IPS-NIHi7 (cell line): ENCODE data around the gene IL11.
"Not testable (repeated sequence)": the region's sequence is repeated elsewhere in the genome, so short reads cannot be mapped to it uniquely, and the experiment has no call there.

Source experiments
- DNase-seq: peaks from one replicate; pipeline ENCODE4 v3.0.0; 2012; ENCODE audit warnings: mixed read lengths; ENCODE audit errors: extremely low spot score

The IL11 gene

GRCh38 chr19:55352040-55352439 is 18.2 kb downstream of the IL11 start:
- DNase-seq, result no peak

GRCh38 chr19:55350620-55351315 is 19.5 kb downstream of the IL11 start:
- DNase-seq, result no peak

- DNase-seq, result no peak
These were observed 21.8 kb downstream of the IL11 start for GRCh38 chr19:55348317-55349034.

GRCh38 chr19:55347442-55348009 is 22.7 kb downstream of the IL11 start:
- no peak for DNase-seq

- no peak for DNase-seq
These were observed 23.4 kb downstream of the IL11 start for GRCh38 chr19:55346725-55347441.

DNA sequence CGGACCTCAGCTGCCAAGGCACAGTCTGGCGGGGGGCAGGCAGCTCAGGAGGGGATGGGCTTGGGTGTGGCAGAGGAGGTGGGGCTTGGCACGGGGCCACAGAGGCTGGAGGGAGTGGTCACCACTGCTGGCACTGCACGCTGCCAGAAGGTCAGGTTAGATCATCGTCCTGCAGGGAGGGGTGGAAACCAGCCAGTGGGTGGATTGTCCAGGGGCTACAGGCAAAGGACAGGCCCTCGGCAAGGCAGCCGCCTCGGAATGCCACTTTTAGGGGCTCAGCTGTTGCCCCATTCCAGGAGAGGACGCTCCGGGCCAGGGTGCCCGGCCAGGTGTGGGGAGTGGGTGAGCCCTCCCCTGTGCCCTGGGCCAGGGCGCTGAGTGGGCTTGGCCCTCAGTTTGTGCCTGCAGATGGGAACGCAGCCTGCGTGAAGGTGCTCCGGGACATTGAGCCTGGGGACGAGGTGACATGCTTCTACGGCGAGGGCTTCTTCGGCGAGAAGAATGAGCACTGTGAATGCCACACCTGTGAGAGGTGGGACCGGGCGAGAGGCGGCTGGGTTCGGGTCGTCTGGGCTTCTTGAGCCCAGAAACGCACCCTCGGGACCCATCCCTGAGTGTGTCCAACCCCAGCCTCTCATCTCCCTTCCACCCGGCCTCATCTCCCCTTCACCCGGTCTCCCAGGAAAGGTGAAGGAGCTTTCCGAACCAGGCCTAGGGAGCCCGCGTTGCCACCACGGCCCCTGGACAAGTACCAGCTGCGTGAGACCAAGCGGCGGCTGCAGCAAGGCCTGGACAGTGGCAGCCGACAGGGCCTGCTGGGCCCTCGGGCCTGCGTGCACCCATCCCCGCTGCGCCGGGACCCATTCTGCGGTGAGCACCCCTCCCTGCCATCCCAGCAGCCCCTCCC is 24.2 kb downstream of the IL11 start:
- no peak for DNase-seq

- DNase-seq, result no peak
These were observed 25.0 kb downstream of the IL11 start for GRCh38 chr19:55345101-55345817.

GRCh38 chr19:55344444-55344843 is 25.8 kb downstream of the IL11 start:
- no peak for DNase-seq

- no peak for DNase-seq
These were observed 28.4 kb downstream of the IL11 start for GRCh38 chr19:55341595-55342531.

DNA sequence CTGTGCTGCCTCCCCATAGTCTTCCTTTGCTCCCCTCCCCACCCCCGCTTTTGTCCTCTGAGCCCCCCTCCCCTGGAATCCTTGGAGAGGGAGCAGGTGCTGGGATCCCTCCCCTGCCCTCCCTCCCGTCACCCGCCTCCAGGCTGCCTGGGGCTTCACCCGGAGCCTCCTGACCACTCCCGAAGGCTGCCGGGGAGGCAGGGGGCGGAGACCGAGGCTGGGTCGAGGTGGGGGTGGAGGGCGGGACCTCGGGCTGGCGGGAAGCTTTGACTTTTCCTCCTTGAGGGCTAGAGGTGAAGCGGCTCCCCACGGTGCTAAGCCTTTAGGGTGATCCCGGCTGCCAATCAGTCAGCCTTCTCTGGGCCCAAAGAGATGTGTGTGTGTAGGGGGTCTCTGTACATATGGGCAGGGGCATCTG is 29.1 kb downstream of the IL11 start:
- DNase-seq, result peak; percentile 89

GRCh38 chr19:55340784-55341147 is 29.5 kb downstream of the IL11 start:
- DNase-seq, result no peak

- DNase-seq, result no peak
These were observed 30.1 kb downstream of the IL11 start for GRCh38 chr19:55339889-55340783.

DNA sequence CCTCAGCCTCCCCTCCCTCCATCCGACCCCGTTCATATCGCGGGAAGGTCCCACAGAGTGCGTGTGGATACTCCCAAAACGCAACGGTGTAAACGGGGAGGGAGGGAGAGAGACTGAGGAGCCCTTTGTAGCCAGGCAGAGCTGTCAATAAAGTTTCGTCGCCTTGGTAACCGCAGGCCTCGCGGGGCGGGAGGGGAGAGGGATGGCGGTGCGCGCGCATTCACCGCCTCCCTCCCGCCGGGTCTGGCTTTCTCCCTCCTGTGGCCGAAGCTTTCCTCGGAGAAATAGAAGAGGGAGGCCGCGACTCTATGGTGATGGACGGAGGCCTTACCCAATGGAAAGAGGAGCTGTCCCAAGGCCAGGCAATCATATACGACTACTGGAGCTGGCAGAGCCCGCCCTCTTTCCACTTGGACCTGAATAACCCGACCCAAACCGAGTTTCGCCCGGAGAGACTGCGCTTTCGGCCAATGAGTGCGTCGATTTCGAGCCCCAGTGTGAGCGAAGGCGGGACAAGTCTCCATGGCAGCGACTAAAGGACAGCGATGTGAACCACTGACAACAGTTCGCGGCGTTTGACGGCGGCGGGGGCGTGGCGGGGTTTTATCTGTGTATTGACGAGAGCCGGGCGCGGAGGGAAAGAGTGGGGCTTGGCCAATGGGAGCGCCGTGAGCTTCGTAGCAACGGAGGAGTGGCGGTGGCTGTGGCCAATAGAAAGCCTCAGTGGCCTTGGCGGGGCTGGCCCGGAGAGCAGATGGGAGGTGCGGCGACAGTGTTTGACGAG is 31.0 kb downstream of the IL11 start, which contains the start of gene KMT5C:
TSS of gene KMT5C (plus strand) at position 772 of the 784 bp plus-strand sequence. CDS start 2,061 bp downstream, outside the sequence.
- peak; percentile 99 for DNase-seq

DNA sequence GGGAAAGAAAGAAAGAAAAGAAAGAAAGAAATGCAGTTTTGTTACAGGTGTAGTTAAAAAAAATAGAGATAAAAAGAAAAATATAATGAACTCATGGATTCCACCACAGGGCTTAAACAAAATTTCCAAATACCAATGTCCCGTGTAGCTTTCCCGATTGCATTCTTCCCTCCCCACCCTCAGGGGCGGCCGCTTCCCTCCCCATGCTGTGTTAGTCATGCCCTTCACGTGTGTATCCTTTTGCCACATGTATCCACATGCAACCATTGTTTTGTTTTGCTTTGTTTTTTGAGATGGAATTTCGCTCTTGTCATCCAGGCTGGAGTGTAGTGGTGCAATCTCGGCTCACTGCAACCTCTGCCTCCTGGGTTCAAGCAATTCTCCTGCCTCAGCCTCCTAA is 34.2 kb downstream of the IL11 start:
- DNase-seq, result no peak

DNA sequence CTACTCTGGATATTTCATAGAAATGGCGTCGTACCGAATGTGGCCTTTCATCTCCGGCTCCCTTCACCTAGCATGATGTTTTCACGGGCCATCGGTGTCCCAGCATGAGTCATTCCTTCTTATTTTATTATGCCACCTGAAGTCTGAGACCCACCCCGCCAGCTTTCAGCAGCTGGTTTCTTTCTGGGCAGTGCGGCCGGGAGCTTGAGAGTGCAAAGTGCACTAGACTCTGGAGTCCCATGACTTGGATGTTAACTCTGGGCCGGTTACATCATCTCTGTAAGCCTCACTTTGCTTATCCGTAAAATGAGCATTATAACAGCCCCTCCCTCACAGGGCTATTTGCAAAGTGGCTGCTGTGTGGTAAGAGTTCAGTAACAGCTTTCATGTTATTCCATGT is 36.4 kb downstream of the IL11 start:
- DNase-seq, result no peak

DNA sequence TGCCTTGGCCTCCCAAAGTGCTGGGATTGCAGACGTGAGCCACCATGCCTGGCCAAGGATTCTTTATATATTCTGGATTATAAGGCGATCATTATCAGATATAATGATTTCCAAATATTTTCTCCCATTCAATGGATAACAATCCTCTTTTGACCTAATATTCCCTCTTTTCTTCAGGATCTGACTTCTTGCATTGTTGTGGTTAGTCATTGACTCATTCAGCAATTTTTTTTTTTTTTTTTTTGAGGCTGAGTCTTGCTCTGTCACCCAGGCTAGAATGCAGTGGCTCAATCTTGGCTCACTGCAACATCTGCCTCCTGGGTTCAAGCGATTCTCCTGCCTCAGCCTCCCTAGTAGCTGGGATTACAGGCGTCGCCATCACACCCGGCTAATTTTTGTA is 40.5 kb downstream of the IL11 start:
- not testable (repeated sequence) for DNase-seq

- DNase-seq, result not testable (repeated sequence)
These were observed 41.4 kb downstream of the IL11 start for GRCh38 chr19:55328774-55329318.
